K562 (cell line): ENCODE measurements around the gene MPZL1. TPM values are rescaled to one million over a fixed set of nuclear protein-coding genes. Genes with fewer than 3 reads are reported as not detected.

Experiments used
- CBFB ChIP-seq: sonication (generic); formaldehyde crosslinking; IDR thresholded peaks from 2 replicates; pipeline ENCODE4 v1.4.0; 2020; ENCODE audit warnings: mild to moderate bottlenecking, missing genetic modification reagents
- CBX3 ChIP-seq, 2 experiments: IDR thresholded peaks; 1 replicate in 1 of 2; 2 replicates in 1 of 2; pipeline ENCODE4 v1.6.1; 2012; ENCODE audit warnings: inconsistent platforms in 2 of 2, low read length in 2 of 2, borderline replicate concordance in 1 of 2, control low read depth in 1 of 2
- FOS ChIP-seq: IDR thresholded peaks from 3 replicates; pipeline ENCODE4 v1.6.1; 2011; ENCODE audit not compliant: insufficient read length; ENCODE audit errors: extremely low read depth
- FUS ChIP-seq: fragments of 200-400 bp; formaldehyde crosslinking; optimal IDR thresholded peaks from 2 replicates; pipeline ENCODE3; 2017; ENCODE audit warnings: low read depth, low read length
- HDAC2 ChIP-seq: fragments of 450-650 bp; IDR thresholded peaks from 2 replicates; pipeline ENCODE4 v1.6.1; 2016; ENCODE audit warnings: mild to moderate bottlenecking
- IRF2 ChIP-seq: sonication (generic); formaldehyde crosslinking; IDR thresholded peaks from 2 replicates; pipeline ENCODE4 v1.8.1; 2022; ENCODE audit warnings: mild to moderate bottlenecking, missing genetic modification reagents
- MBD2 ChIP-seq: sonication (generic); IDR thresholded peaks from 2 replicates; pipeline ENCODE4 v1.6.1; 2016; ENCODE audit warnings: low read depth, borderline replicate concordance
- RBM39 ChIP-seq: fragments of 200-400 bp; formaldehyde crosslinking; optimal IDR thresholded peaks from 2 replicates; pipeline ENCODE3; 2018; ENCODE audit warnings: low read depth, low read length
- SMARCA4 ChIP-seq: fragments of 450-650 bp; IDR thresholded peaks from 2 replicates; pipeline ENCODE4 v1.6.1; 2016
- SMARCB1 ChIP-seq: IDR thresholded peaks from 2 replicates; pipeline ENCODE4 v1.6.1; 2011; ENCODE audit warnings: improper control_type of control experiment, low read depth; ENCODE audit not compliant: insufficient read length
- TAF1 ChIP-seq: IDR thresholded peaks from 2 replicates; pipeline ENCODE4 v1.6.1; 2011; ENCODE audit warnings: mild to moderate bottlenecking, low read length, moderate library complexity; ENCODE audit not compliant: insufficient read depth, control insufficient read depth, severe bottlenecking; ENCODE audit errors: extremely low read depth
- TEAD4 ChIP-seq, 2 experiments: sonication (generic) in 1 of 2; formaldehyde crosslinking in 1 of 2; IDR thresholded peaks; 2 replicates each; pipeline versions ENCODE4 v1.6.1 to v1.8.0; 2012 to 2022; ENCODE audit warnings: borderline replicate concordance in 1 of 2, inconsistent platforms in 1 of 2, low read length in 1 of 2, mild to moderate bottlenecking in 1 of 2, missing genetic modification reagents in 1 of 2
- ZBTB11 ChIP-seq, 3 experiments: fragments of 200-800 bp in 1 of 3; fragments of 250-450 bp in 1 of 3; fragments of 450-650 bp in 1 of 3; sonication (Bioruptor Pico) in 1 of 3; sonication (Bioruptor generic) in 1 of 3; formaldehyde crosslinking in 1 of 3; IDR thresholded peaks; 2 replicates each; pipeline versions ENCODE4 v1.6.1 to v1.8.0; 2016 to 2022; ENCODE audit warnings: mild to moderate bottlenecking in 2 of 3, missing genetic modification characterization in 2 of 3, missing compliant biosample characterization in 1 of 3, moderate library complexity in 1 of 3
- ZFX ChIP-seq: sonication (generic); formaldehyde crosslinking; IDR thresholded peaks from 2 replicates; pipeline ENCODE4 v1.8.0; 2022; ENCODE audit warnings: mild to moderate bottlenecking, missing genetic modification reagents, moderate library complexity
- ZNF134 ChIP-seq: fragments of 250-450 bp; sonication (Bioruptor Pico); conservative IDR thresholded peaks from 2 replicates; pipeline ENCODE4 v1.4.0; 2020
- ZNF57 ChIP-seq: fragments of 450-650 bp; formaldehyde crosslinking; IDR thresholded peaks from 2 replicates; pipeline ENCODE4 v1.4.0; 2020; ENCODE audit warnings: mild to moderate bottlenecking, moderate library complexity
- ZNF584 ChIP-seq: fragments of 200-800 bp; sonication (Bioruptor generic); IDR thresholded peaks from 2 replicates; pipeline ENCODE4 v1.6.1; 2016; ENCODE audit warnings: low read depth, mild to moderate bottlenecking, missing genetic modification characterization, missing compliant biosample characterization
- polyA plus RNA-seq, 8 experiments: library from polyadenylated mRNA; depleted of rRNA in 4 of 8; stranded (reverse) in 5 of 8; unstranded in 3 of 8; fragments of >200 nt; fragmentation: Nextera tagmentation in 2 of 8; fragmentation: Illumina TruSeq in 1 of 8; extraction: Ambion mirVana in 2 of 8; extraction: Trizol in 1 of 8; gene quantifications; 2 replicates each; pipeline versions ENCODE4 v1.2.1 to v1.2.3, GENCODE V29; 2011 to 2014; ENCODE audit warnings: inconsistent platforms in 1 of 8, missing spikeins in 1 of 8
- total RNA-seq, 7 experiments: library from RNA; depleted of rRNA in 6 of 7; stranded (reverse); fragments of >200 nt in 6 of 7; fragmentation: Illumina TruSeq in 2 of 7; extraction: Trizol in 2 of 7; gene quantifications; 2 replicates each; pipeline versions ENCODE4 v1.2.1 to v1.2.3, GENCODE V29; 2011 to 2021; ENCODE audit warnings: low replicate concordance in 1 of 7
- TF ChIP-seq, protein P1 (sequence below): sonication (generic); formaldehyde crosslinking; IDR thresholded peaks from 2 replicates; pipeline ENCODE4 v1.5.0; 2020; ENCODE audit warnings: missing genetic modification reagents
- TF ChIP-seq, protein P2 (sequence below): sonication (generic); formaldehyde crosslinking; IDR thresholded peaks from 2 replicates; pipeline ENCODE4 v1.8.0; 2022; ENCODE audit warnings: mild to moderate bottlenecking, missing genetic modification reagents
- TF ChIP-seq, protein P3 (sequence below): sonication (generic); IDR thresholded peaks from 2 replicates; pipeline ENCODE4 v1.6.1; 2016
- TF ChIP-seq, protein P4 (sequence below): sonication (generic); formaldehyde crosslinking; IDR thresholded peaks from 2 replicates; pipeline ENCODE4 v1.8.1; 2023; ENCODE audit warnings: mild to moderate bottlenecking, missing genetic modification reagents, moderate library complexity

The MPZL1 gene
- total and polyA plus RNA-seq, 9 of the 15 experiments (the other 6 are each of a cell fraction or from before 2014, with no cell fraction given) = 14.5 to 153 (median 66.5) TPM

GRCh38 chr1:167821356-167821685 lies 99.5 kb downstream of the MPZL1 start (continued):
- TF ChIP-seq SMARCB1 = no peak
- no peak for TF ChIP-seq HDAC2
- TF ChIP-seq ZNF57 = no peak
- TF ChIP-seq ZNF134 (CRISPR knock-in tag) = no peak
- TF ChIP-seq ZFX = peak; percentile 44; the same call in 1 of the 2 replicates
- TF ChIP-seq IRF2 (CRISPR knock-in tag) = no peak
- TF ChIP-seq TAF1 = no peak
- TF ChIP-seq ZBTB11 (CRISPR knock-in tag; IDR thresholded peaks at IDR 0.05) = no peak
- TF ChIP-seq, protein P1, sequence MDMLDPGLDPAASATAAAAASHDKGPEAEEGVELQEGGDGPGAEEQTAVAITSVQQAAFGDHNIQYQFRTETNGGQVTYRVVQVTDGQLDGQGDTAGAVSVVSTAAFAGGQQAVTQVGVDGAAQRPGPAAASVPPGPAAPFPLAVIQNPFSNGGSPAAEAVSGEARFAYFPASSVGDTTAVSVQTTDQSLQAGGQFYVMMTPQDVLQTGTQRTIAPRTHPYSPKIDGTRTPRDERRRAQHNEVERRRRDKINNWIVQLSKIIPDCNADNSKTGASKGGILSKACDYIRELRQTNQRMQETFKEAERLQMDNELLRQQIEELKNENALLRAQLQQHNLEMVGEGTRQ (CRISPR knock-in tag) = no peak
- TF ChIP-seq RBM39 = no peak
- no peak for TF ChIP-seq CBX3 (IDR thresholded peaks at IDR 0.05; ENCODE audit: borderline replicate concordance in 1 of 2, low read length in 2 of 2)
- TF ChIP-seq FUS = no peak
- TF ChIP-seq, protein P2, sequence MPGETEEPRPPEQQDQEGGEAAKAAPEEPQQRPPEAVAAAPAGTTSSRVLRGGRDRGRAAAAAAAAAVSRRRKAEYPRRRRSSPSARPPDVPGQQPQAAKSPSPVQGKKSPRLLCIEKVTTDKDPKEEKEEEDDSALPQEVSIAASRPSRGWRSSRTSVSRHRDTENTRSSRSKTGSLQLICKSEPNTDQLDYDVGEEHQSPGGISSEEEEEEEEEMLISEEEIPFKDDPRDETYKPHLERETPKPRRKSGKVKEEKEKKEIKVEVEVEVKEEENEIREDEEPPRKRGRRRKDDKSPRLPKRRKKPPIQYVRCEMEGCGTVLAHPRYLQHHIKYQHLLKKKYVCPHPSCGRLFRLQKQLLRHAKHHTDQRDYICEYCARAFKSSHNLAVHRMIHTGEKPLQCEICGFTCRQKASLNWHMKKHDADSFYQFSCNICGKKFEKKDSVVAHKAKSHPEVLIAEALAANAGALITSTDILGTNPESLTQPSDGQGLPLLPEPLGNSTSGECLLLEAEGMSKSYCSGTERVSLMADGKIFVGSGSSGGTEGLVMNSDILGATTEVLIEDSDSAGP (CRISPR knock-in tag) = no peak
- 0 out of 2 replicates have a peak, but pooled peaks have one; percentile 51 for TF ChIP-seq ZNF584
- no peak for TF ChIP-seq FOS
- no peak for TF ChIP-seq CBFB
- TF ChIP-seq SMARCA4 = peak; percentile 16; the same call in 1 of the 2 replicates
- TF ChIP-seq, protein P3, sequence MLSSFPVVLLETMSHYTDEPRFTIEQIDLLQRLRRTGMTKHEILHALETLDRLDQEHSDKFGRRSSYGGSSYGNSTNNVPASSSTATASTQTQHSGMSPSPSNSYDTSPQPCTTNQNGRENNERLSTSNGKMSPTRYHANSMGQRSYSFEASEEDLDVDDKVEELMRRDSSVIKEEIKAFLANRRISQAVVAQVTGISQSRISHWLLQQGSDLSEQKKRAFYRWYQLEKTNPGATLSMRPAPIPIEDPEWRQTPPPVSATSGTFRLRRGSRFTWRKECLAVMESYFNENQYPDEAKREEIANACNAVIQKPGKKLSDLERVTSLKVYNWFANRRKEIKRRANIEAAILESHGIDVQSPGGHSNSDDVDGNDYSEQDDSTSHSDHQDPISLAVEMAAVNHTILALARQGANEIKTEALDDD = peak; percentile 28; the same call in 1 of the 2 replicates
- TF ChIP-seq, protein P4, sequence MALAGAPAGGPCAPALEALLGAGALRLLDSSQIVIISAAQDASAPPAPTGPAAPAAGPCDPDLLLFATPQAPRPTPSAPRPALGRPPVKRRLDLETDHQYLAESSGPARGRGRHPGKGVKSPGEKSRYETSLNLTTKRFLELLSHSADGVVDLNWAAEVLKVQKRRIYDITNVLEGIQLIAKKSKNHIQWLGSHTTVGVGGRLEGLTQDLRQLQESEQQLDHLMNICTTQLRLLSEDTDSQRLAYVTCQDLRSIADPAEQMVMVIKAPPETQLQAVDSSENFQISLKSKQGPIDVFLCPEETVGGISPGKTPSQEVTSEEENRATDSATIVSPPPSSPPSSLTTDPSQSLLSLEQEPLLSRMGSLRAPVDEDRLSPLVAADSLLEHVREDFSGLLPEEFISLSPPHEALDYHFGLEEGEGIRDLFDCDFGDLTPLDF (CRISPR knock-in tag) = no peak
- TF ChIP-seq TEAD4 (IDR thresholded peaks at IDR 0.05; ENCODE audit: low read length) = no peak
- TF ChIP-seq TEAD4 (CRISPR knock-in tag; IDR thresholded peaks at IDR 0.05; ENCODE audit: borderline replicate concordance) = no peak
- TF ChIP-seq MBD2 = no peak
